Fibroblast of lung (primary cell): Measurements from ENCODE around the gene VPS26C.

Experiments
- CTCF ChIP-seq, 2 donors: IDR thresholded peaks in 1 of 2; conservative IDR thresholded peaks in 1 of 2; 1 replicate in 1 of 2; 2 replicates in 1 of 2; pipeline ENCODE4 v1.5.1; 2011 to 2012; ENCODE audit warnings: low read length in 2 of 2, control low read depth in 1 of 2, inconsistent platforms in 1 of 2, low read depth in 1 of 2, mild to moderate bottlenecking in 1 of 2
- EZH2 ChIP-seq: IDR thresholded peaks from 2 replicates; pipeline ENCODE4 v1.5.1; 2012; ENCODE audit warnings: low read length, control low read depth, mild to moderate bottlenecking; ENCODE audit errors: missing control alignments

- no peak for TF ChIP-seq CTCF (conservative IDR thresholded peaks at IDR 0.05 in 1 of 2, IDR thresholded peaks at IDR 0.05 in 1 of 2; ENCODE audit: low read depth in 1 of 2, low read length in 2 of 2)
- no peak for TF ChIP-seq EZH2
These were observed 13.1 kb downstream of the VPS26C start for GRCh38 chr21:37253991-37254390.
